GM21786 (cell line): ENCODE data around the gene IGSF21.
"Not testable (repeated sequence)": the region's sequence is repeated elsewhere in the genome, so short reads cannot be mapped to it uniquely, and the experiment has no call there.

ENCODE experiments used
- ATAC-seq: cut with Tn5 transposase; IDR thresholded peaks from one replicate; pipeline ENCODE4 v1.9.1; 2021; ENCODE audit not compliant: unreplicated experiment

The IGSF21 gene

GRCh38 chr1:18144062-18144461 lies 36.5 kb downstream of the IGSF21 start:
- ATAC-seq, result no peak

- ATAC-seq, result no peak
These were observed 37.5 kb downstream of the IGSF21 start for GRCh38 chr1:18144916-18145647.

GRCh38 chr1:18145851-18146618 lies 38.4 kb downstream of the IGSF21 start:
- ATAC-seq, result no peak

- no peak for ATAC-seq
These were observed 39.3 kb downstream of the IGSF21 start for GRCh38 chr1:18146886-18147285.

GRCh38 chr1:18147672-18148071 lies 40.1 kb downstream of the IGSF21 start:
- no peak for ATAC-seq

- no peak for ATAC-seq
These were observed 40.9 kb downstream of the IGSF21 start for GRCh38 chr1:18148461-18148860.

- no peak for ATAC-seq
These were observed 41.5 kb downstream of the IGSF21 start for GRCh38 chr1:18149027-18149641.

- no peak for ATAC-seq
These were observed 44.0 kb downstream of the IGSF21 start for GRCh38 chr1:18151436-18152122.

- ATAC-seq, result no peak
These were observed 47.0 kb downstream of the IGSF21 start for GRCh38 chr1:18154430-18155194.

- ATAC-seq, result no peak
These were observed 48.3 kb downstream of the IGSF21 start for GRCh38 chr1:18155881-18156385.

GRCh38 chr1:18157352-18157751 lies 49.8 kb downstream of the IGSF21 start:
- no peak for ATAC-seq

- ATAC-seq, result no peak
These were observed 50.4 kb downstream of the IGSF21 start for GRCh38 chr1:18157968-18158367.

- ATAC-seq, result no peak
These were observed 51.1 kb downstream of the IGSF21 start for GRCh38 chr1:18158714-18159113.

GRCh38 chr1:18160290-18160942 lies 52.8 kb downstream of the IGSF21 start:
- ATAC-seq, result no peak

GRCh38 chr1:18161690-18162089 lies 54.1 kb downstream of the IGSF21 start:
- no peak for ATAC-seq

GRCh38 chr1:18165640-18166039 lies 58.0 kb downstream of the IGSF21 start:
- ATAC-seq, result not testable (repeated sequence)

GRCh38 chr1:18166341-18166740 lies 58.7 kb downstream of the IGSF21 start:
- ATAC-seq, result no peak

- no peak for ATAC-seq
These were observed 59.3 kb downstream of the IGSF21 start for GRCh38 chr1:18166929-18167328.

GRCh38 chr1:18170444-18170843 lies 62.8 kb downstream of the IGSF21 start:
- ATAC-seq, result no peak

- no peak for ATAC-seq
These were observed 66.4 kb downstream of the IGSF21 start for GRCh38 chr1:18174037-18174436.
